ENCODE data around the gene SEC31B. TPM values are rescaled to one million over a fixed set of nuclear protein-coding genes. Genes with fewer than 3 reads are reported as not detected.

SEC31B gene
- total RNA-seq, 2 donors from 2014 or later = 6.3 to 13.2 TPM

- no peak for TF ChIP-seq CTCF (IDR thresholded peaks at IDR 0.05)
- Histone ChIP-seq H3K27me3 (no peaks in the 10 kb centered on the region), H3K9me3 (no peaks in the 10 kb centered on the region), H3K27ac (no peak overlapping the region), H3K4me3 (no peak overlapping the region), H3K9ac (ENCODE audit: low read depth in 2 of 2, low read length in 2 of 2) (no peak overlapping the region), H3K4me1 (no peaks in the 10 kb centered on the region), H3K36me3 (peaks cover 5% of the 10 kb centered on the region)
- no peak for DNase-seq
- intact Hi-C loops (cut with DNase I) = no loop called here
Observed at GRCh38 chr10:100498059-100498458, 21.6 kb downstream of the SEC31B start.

GRCh38 chr10:100496567-100496966, 23.1 kb downstream of the SEC31B start:
- no peak for TF ChIP-seq CTCF (IDR thresholded peaks at IDR 0.05)
- Histone ChIP-seq H3K4me1 (no peaks in the 10 kb centered on the region), H3K27me3 (no peaks in the 10 kb centered on the region), H3K27ac (no peak overlapping the region), H3K9me3 (no peaks in the 10 kb centered on the region), H3K36me3 (peaks cover 5% of the 10 kb centered on the region), H3K9ac (ENCODE audit: low read depth in 2 of 2, low read length in 2 of 2) (no peak overlapping the region), H3K4me3 (no peak overlapping the region)
- DNase-seq = no peak
- intact Hi-C loops (cut with DNase I) = no loop called here

GRCh38 chr10:100490531-100490930, 29.1 kb downstream of the SEC31B start:
- H3K36me3 ChIP-seq = peaks cover 5% of the 10 kb centered on the region
- no peak overlapping the region for H3K27ac ChIP-seq
- no peak for TF ChIP-seq CTCF (IDR thresholded peaks at IDR 0.05)
- no peak for DNase-seq
- no peaks in the 10 kb centered on the region for H3K9me3 ChIP-seq
- no peaks in the 10 kb centered on the region for H3K4me1 ChIP-seq
- H3K4me3 ChIP-seq = no peak overlapping the region
- no peaks in the 10 kb centered on the region for H3K27me3 ChIP-seq
- intact Hi-C loops (cut with DNase I) = no loop called here
- no peak overlapping the region for H3K9ac ChIP-seq (ENCODE audit: low read depth in 2 of 2, low read length in 2 of 2)

DNA sequence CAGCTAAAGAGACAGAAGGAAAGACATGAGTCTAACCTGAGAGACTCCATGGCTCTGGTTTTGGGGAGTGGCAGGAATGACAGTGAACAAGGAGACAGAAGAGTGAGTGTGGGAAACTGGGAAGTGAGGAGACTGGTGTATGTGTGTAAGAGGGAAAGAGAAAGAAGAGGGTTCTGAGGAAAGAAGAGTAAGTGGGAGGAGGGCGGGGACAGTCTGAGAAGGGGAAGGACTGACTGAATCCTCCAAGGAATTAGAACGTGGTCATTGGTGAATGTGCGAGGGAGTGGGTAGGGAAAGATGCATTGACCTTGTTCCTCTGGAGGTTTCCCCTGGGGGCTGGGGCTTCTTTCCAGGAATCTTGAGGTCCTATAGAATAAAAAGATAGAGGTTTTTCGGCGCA, 30.3 kb downstream of the SEC31B start:
- Histone ChIP-seq H3K4me3 (no peak overlapping the region), H3K27ac (no peak overlapping the region), H3K9me3 (no peaks in the 10 kb centered on the region), H3K36me3 (peaks cover 2% of the 10 kb centered on the region), H3K9ac (ENCODE audit: low read depth in 2 of 2, low read length in 2 of 2) (no peak overlapping the region), H3K27me3 (no peaks in the 10 kb centered on the region), H3K4me1 (no peaks in the 10 kb centered on the region)
- DNase-seq = no peak
- no peak for TF ChIP-seq CTCF (IDR thresholded peaks at IDR 0.05)
- intact Hi-C loops (cut with DNase I) = no loop called here

GRCh38 chr10:100487529-100487928, 32.1 kb downstream of the SEC31B start:
- Histone ChIP-seq H3K27me3 (no peaks in the 10 kb centered on the region), H3K36me3 (no peaks in the 10 kb centered on the region), H3K27ac (no peak overlapping the region), H3K4me3 (no peak overlapping the region), H3K4me1 (no peaks in the 10 kb centered on the region), H3K9ac (ENCODE audit: low read depth in 2 of 2, low read length in 2 of 2) (no peak overlapping the region), H3K9me3 (no peaks in the 10 kb centered on the region)
- TF ChIP-seq CTCF (IDR thresholded peaks at IDR 0.05) = no peak
- DNase-seq = no peak
- intact Hi-C loops (cut with DNase I) = no loop called here

Measured in colonic mucosa (tissue), 4 donors.